Right lobe of liver (tissue), 4 donors: Measurements from ENCODE around the gene AP1G2.

Source experiments
- CTCF ChIP-seq, 4 donors: fragments of 200-600 bp in 3 of 4; fragments of 450-650 bp in 1 of 4; IDR thresholded peaks; one replicate each; pipeline versions ENCODE4 v1.5.1 to v1.8.0; 2016 to 2022; ENCODE audit warnings: antibody characterized with exemption in 4 of 4, mild to moderate bottlenecking in 2 of 4
- POLR2A ChIP-seq: fragments of 450-650 bp; IDR thresholded peaks from one replicate; pipeline ENCODE4 v1.6.1; 2017; ENCODE audit warnings: antibody characterized with exemption, mild to moderate bottlenecking
- donor health status: DM: no; HTN: no; CAD: no.
- donor health status: DM: no; HTN: no; CAD: no.
- donor health status: DM: no; HTN: yes; CAD: no.

DNA sequence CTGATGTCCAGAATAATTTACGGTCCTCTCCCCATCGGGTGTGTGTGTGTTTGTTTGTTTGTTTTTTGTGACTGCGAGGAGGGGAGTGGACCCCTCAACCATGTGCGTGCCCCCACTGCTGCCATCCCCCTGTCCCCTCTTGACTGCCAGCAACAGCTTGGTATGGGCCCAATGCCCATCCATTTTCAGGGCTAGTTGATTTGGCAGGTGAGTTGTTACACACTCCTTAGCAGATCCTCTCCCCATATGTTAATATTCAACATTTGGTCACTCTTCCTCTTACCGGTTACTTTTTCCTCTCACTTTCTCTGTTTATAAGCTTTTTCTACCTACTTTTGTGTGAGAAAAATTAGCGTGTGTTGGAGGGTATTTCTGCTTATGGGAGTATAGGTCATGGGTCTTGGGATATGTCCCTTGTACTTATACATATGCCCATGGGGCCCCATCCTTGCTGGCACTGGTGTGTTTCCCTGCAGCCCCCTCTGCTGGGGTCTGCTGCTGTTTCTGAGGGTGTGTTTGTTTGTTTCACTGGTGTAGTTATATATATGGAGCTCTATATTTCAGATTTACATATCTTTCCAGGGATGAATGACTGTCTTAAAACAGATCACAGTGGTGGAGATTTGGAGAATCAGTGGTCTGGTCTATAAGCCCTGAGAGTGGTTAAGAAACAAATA lies 49.8 kb downstream of the AP1G2 start:
- TF ChIP-seq CTCF (IDR thresholded peaks at IDR 0.05) (no peak), POLR2A (no peak)
